Stomach (tissue), 4 donors: ENCODE results near the gene SLC37A4.

Experiments
- EP300 ChIP-seq: sonication (generic); formaldehyde crosslinking; IDR thresholded peaks from one replicate; pipeline ENCODE4 v1.6.1; 2017; ENCODE audit warnings: antibody characterized with exemption
- POLR2A ChIP-seq, 4 donors: fragments of 450-650 bp; IDR thresholded peaks; one replicate each; pipeline ENCODE4 v1.6.1; 2016; ENCODE audit warnings: antibody characterized with exemption in 4 of 4, control low read depth in 2 of 4, mild to moderate bottlenecking in 1 of 4, moderate library complexity in 1 of 4
- POLR2AphosphoS5 ChIP-seq, 3 donors: sonication (generic); formaldehyde crosslinking; IDR thresholded peaks; one replicate each; pipeline ENCODE4 v1.6.1; 2016; ENCODE audit warnings: antibody characterized with exemption in 3 of 3
- TF ChIP-seq, protein P1 (sequence below), 7 experiments: fragments of 450-650 bp in 4 of 7; fragments of 200-600 bp in 3 of 7; sonication (generic) in 3 of 7; IDR thresholded peaks; one replicate each; pipeline ENCODE4 v1.5.1; 2016 to 2019; ENCODE audit warnings: antibody characterized with exemption in 7 of 7, control low read depth in 2 of 7, mild to moderate bottlenecking in 1 of 7

DNA sequence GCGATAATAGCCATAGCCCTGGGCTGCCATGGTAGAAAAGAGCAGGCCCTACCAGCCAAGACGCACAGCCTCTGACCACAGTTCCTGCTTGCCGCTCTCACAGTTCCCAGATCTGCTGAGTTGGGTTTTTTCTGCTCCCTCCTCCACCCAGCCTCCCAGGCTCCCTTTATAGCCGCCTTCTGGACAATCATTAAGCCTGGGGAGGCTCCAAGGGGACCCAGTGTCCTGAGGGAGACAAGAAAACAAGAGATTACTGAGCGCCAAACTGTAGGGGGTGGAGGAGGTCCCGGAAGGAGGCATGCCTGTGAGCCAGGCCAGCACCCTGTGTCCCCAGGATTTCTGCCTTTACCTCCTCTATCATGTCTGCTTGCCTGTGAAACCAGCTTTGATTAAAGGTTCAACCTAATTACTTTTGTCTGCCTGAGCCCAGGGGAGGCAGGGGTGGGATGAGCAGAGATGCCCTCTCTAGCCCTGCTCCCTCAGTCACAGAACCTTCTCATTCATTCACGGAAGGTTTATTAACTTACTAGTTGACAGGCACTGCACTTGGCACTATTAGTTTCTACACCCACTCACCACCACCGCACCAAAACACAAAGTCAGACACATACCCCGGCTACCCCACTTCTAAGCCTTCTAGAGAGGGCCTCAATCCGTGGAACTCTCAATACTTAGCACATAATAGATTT lies 1.2 kb downstream of the SLC37A4 start:
- TF ChIP-seq, protein P1, sequence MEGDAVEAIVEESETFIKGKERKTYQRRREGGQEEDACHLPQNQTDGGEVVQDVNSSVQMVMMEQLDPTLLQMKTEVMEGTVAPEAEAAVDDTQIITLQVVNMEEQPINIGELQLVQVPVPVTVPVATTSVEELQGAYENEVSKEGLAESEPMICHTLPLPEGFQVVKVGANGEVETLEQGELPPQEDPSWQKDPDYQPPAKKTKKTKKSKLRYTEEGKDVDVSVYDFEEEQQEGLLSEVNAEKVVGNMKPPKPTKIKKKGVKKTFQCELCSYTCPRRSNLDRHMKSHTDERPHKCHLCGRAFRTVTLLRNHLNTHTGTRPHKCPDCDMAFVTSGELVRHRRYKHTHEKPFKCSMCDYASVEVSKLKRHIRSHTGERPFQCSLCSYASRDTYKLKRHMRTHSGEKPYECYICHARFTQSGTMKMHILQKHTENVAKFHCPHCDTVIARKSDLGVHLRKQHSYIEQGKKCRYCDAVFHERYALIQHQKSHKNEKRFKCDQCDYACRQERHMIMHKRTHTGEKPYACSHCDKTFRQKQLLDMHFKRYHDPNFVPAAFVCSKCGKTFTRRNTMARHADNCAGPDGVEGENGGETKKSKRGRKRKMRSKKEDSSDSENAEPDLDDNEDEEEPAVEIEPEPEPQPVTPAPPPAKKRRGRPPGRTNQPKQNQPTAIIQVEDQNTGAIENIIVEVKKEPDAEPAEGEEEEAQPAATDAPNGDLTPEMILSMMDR (IDR thresholded peaks at IDR 0.05): no peak
- TF ChIP-seq POLR2AphosphoS5 (IDR thresholded peaks at IDR 0.05): peak in 2 of 3 donors; percentile 47 to 57
- no peak for TF ChIP-seq EP300
- no peak for TF ChIP-seq POLR2A (IDR thresholded peaks at IDR 0.05)
